Epithelial cell of esophagus (primary cell): ENCODE data around the gene CCDC88C.

Experiments used
- DNase-seq: peaks from one replicate; pipeline ENCODE4 v3.0.0; 2010; ENCODE audit warnings: low read depth
- H3K4me3 ChIP-seq: 2 replicates; pipeline ENCODE4 v1.5.1; 2011; ENCODE audit warnings: mild to moderate bottlenecking, low read length, control low read depth
- TF ChIP-seq, protein P1 (sequence below): IDR thresholded peaks from 2 replicates; pipeline ENCODE4 v1.5.1; 2011; ENCODE audit warnings: low read depth, mild to moderate bottlenecking, low read length, control low read depth, inconsistent platforms; ENCODE audit not compliant: insufficient read depth; ENCODE audit errors: missing control alignments

The CCDC88C gene

DNA sequence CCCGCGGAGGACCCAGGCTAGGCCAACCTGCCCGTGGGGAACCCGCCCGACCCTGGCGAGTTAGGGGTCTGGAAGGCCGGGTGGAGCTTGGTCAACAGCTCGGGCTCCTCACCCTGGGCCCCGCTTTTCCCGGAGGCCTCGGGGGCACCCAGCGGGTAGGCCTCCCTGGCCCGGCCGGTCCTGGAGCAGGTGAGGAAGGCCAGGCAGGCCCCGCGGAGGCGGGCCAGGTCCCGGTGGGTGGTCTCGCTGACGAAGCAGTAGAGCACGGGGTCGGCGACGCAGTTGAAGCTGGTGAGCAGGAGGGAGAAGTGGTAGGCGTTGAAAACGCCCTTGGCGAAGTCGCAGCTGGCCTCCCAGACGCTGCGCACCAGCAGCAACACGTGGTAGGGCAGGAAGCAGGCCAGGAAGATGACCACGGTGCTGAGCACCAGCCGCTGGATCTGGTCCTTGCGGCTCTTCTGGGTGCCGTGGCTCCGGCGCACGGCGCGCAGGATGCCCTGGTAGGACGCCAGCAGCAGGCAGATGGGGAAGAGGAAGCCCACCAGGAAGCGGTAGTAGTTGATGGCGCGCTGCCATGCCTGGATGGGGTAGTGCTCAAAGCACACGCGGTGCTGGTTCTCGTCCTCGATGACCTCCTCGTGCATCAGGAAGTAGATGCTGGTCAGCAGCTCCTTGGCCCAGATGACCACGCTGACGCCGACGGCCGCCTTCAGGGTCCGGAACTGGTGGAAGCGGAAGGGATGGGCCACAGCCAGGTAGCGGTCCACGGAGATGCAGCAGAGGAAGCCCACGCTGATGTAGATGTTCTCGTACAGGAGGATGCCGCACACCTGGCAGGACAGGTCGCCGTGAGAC lies 183.5 kb downstream of the CCDC88C start:
- DNase-seq, result no peak
- H3K4me3 ChIP-seq, result no peak overlapping the region
- TF ChIP-seq, protein P1, sequence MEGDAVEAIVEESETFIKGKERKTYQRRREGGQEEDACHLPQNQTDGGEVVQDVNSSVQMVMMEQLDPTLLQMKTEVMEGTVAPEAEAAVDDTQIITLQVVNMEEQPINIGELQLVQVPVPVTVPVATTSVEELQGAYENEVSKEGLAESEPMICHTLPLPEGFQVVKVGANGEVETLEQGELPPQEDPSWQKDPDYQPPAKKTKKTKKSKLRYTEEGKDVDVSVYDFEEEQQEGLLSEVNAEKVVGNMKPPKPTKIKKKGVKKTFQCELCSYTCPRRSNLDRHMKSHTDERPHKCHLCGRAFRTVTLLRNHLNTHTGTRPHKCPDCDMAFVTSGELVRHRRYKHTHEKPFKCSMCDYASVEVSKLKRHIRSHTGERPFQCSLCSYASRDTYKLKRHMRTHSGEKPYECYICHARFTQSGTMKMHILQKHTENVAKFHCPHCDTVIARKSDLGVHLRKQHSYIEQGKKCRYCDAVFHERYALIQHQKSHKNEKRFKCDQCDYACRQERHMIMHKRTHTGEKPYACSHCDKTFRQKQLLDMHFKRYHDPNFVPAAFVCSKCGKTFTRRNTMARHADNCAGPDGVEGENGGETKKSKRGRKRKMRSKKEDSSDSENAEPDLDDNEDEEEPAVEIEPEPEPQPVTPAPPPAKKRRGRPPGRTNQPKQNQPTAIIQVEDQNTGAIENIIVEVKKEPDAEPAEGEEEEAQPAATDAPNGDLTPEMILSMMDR, result no peak

GRCh38 chr14:91232603-91233002 lies 185.0 kb downstream of the CCDC88C start:
- no peak overlapping the region for H3K4me3 ChIP-seq
- TF ChIP-seq, protein P1, result no peak
- DNase-seq, result no peak

DNA sequence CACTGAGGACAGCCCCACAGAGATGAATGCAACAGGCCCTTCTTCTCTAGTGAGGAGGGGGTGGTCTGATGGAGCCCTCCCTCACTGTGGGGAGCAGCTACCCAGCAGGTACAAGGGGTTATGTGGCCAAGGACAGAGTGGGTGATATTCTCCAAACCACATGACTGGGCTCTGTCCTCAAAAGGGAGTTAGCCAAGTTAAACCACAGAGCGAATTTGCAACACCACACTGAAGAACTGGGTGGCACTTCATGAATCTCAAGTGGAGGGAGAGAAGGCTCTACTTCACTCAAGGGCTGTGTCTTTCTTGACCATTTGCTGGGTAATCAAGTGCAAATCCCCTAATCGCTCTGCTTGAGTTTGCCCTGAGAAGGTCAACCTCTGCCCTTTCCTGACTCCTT lies 185.6 kb downstream of the CCDC88C start:
- no peak for DNase-seq
- TF ChIP-seq, protein P1, result no peak

DNA sequence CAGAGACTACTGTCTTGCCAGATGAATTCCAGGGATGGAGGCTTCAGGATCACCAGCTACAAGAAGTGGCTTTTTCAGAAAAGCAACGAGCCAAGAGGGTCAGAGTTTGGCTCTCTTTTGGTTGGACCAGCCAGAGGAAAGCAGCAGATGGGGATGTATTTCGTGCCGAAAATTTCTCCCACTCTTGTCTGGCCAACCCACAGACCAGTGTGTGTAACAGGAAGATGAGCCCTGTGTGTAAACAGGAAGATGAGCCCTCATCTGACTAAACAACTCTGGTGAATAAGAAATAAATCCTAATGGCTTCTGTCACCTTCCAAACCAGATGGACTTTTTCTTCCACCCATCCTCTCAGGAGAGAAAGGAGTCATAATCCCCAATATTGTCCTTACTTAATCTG lies 186.2 kb downstream of the CCDC88C start:
- H3K4me3 ChIP-seq, result no peak overlapping the region
- DNase-seq, result no peak
- TF ChIP-seq, protein P1, result no peak

More for the DNA sequence above, 185.6 kb downstream of the CCDC88C start:
- H3K4me3 ChIP-seq, result no peak overlapping the region

DNA sequence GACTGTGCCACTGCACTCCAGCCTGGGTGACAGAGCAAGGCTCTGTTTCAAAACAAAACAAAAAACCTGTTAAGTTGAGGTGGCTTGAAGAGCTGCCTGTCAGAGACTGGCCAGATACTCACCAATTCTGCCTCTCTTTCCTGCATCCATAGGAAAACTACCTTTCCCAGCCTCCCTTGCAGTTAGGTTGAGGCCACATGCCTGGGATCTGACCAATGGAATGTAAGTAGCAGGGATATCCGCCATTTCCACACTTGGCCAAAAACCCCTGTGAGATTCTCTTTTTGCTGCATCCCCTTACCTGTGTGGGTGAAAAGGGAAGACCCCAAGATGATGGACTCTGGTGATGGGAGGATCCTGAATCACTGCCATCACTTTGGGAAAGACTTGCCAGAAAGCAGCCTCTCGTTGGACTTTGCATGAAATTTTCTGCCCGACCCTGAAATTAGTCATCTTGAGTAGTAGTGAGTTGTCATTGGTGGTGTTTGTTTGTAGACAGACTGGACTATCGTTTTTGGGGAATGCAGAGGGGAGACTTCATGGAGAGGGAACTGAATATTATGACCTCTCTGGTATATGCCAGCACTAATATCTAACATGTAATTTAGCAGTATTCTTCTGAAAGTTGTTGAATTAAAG lies 187.1 kb downstream of the CCDC88C start:
- no peak for DNase-seq
- no peak overlapping the region for H3K4me3 ChIP-seq
- TF ChIP-seq, protein P1, result no peak

DNA sequence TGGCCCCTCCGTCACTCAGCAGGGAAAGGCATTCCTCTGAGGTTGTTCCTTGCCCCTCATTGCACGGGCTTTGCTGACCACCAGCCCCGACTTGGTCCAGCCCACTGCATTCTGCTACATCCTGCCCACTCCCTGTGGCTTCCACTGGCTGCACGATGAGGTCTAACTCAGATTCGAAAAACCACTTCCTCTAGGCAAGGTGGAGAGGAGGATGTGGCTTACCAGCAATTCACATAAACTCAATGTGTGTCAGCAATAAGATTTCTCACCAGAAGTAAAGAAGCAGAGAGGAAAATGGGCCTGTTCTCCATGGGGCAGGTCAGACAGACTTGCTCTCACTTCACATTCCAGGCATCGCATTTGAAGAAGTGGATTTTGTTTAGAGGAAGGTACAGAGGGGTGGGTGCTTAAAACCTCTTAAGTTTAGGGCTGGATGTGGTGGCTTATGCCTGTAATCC lies 187.8 kb downstream of the CCDC88C start:
- DNase-seq, result no peak
- TF ChIP-seq, protein P1, result no peak
- no peak overlapping the region for H3K4me3 ChIP-seq
